Measurements from ENCODE around the gene WIPF3. TPM values are rescaled to one million over a fixed set of nuclear protein-coding genes. Genes with fewer than 3 reads are reported as not detected.

WIPF3 gene
- total RNA-seq, 1 experiment from 2014 or later: 11.6 TPM

GRCh38 chr7:29853072-29853471 is 46.8 kb downstream of the WIPF3 start:
- no peak overlapping the region for H2AK5ac ChIP-seq (ENCODE audit: insufficient read length, low read length)

More at GRCh38 chr7:29853072-29853471, 46.8 kb downstream of the WIPF3 start:
- H3K27me3 Mint-ChIP-seq (ENCODE audit: low read depth): no peaks in the 10 kb centered on the region
- TF ChIP-seq CTCF (conservative IDR thresholded peaks at IDR 0.05): no peak
- Histone ChIP-seq H3K9ac (ENCODE audit: extremely low read depth, insufficient read length, low read length) (no peak overlapping the region), H3T11ph (ENCODE audit: low read length) (no peak overlapping the region), H2BK20ac (ENCODE audit: low read depth, low read length, poor library complexity, severe bottlenecking) (no peak overlapping the region), H3K79me2 (ENCODE audit: insufficient read depth, low read length) (no peaks in the 10 kb centered on the region), H3K4me1 (ENCODE audit: insufficient read depth, low read length) (no peaks in the 10 kb centered on the region; the same call in 1 of the 2 replicates), H4K20me1 (ENCODE audit: control insufficient read depth, insufficient read depth, insufficient read length) (no peaks in the 10 kb centered on the region), H2AFZ (ENCODE audit: low read length) (no peak overlapping the region), H4K8ac (replicated peaks; ENCODE audit: insufficient read length, low read depth, low read length) (no peak overlapping the region), H3K27ac (ENCODE audit: insufficient read length, low read depth, low read length) (no peak overlapping the region), H3K23ac (ENCODE audit: insufficient read length, low read depth, low read length) (no peak overlapping the region), H2BK12ac (ENCODE audit: insufficient read length, low read depth, low read length) (no peak overlapping the region), H3K9me3 (ENCODE audit: control insufficient read depth, low read depth, low read length) (no peaks in the 10 kb centered on the region), H4K91ac (ENCODE audit: insufficient read length, low read depth, low read length) (no peak overlapping the region), H3K23me2 (ENCODE audit: insufficient read length, low read depth, low read length, poor library complexity, severe bottlenecking) (no peaks in the 10 kb centered on the region), H3K4ac (ENCODE audit: low read depth, low read length) (no peak overlapping the region), H3K56ac (ENCODE audit: insufficient read length, low read depth, low read length) (no peak overlapping the region), H2BK5ac (ENCODE audit: insufficient read length, low read length) (no peak overlapping the region), H4K5ac (ENCODE audit: insufficient read length, low read depth, low read length) (no peak overlapping the region), H3K79me1 (ENCODE audit: insufficient read depth, low read depth, low read length, poor library complexity, severe bottlenecking) (no peaks in the 10 kb centered on the region), H3K4me2 (ENCODE audit: insufficient read depth, insufficient read length, low read length) (no peak overlapping the region), H3K18ac (ENCODE audit: insufficient read length, low read depth, low read length) (no peak overlapping the region), H2BK15ac (ENCODE audit: low read depth, low read length) (no peak overlapping the region), H3K27me3 (ENCODE audit: insufficient read depth, low read length) (no peaks in the 10 kb centered on the region), H3K14ac (ENCODE audit: insufficient read depth, low read length) (no peak overlapping the region), H2BK120ac (ENCODE audit: low read depth, low read length, poor library complexity, severe bottlenecking) (no peak overlapping the region)
- no peaks in the 10 kb centered on the region for H3K9me3 Mint-ChIP-seq
- no peak overlapping the region for H3K4me3 Mint-ChIP-seq
- no CpG with 5 or more reads among the region's 2 CpGs for WGBS (ENCODE audit: extremely low coverage, insufficient read length, low lambda C conversion rate)
- no peak overlapping the region for H3K27ac Mint-ChIP-seq
- H3K36me3 Mint-ChIP-seq (ENCODE audit: insufficient read depth in 1 of 3, low read depth in 3 of 3): no peaks in the 10 kb centered on the region
- no peak for DNase-seq
- peaks cover 11 to 18% of the 10 kb centered on the region in 2 experiments for H3K4me1 Mint-ChIP-seq

All from H9 (cell line).